Stimulated activated CD4-positive, alpha-beta T cell treated with anti-CD3 and anti-CD28 coated beads, Interleukin-12 subunit alpha, Interleukin-12 subunit beta, amount 100 ng/mL, for 4 hours (primary cell): ENCODE data around the gene SLC11A1.

Experiments
- DNase-seq: peaks from one replicate; pipeline ENCODE4 v3.0.0-alpha.2; 2020

The SLC11A1 gene

GRCh38 chr2:218367415-218368149 is 14.5 kb upstream of the SLC11A1 start:
- DNase-seq: peak; percentile 67

- DNase-seq: no peak
Observed at GRCh38 chr2:218368150-218368528, 13.9 kb upstream of the SLC11A1 start.

- no peak for DNase-seq
Observed at GRCh38 chr2:218368621-218369153, 13.4 kb upstream of the SLC11A1 start.

DNA sequence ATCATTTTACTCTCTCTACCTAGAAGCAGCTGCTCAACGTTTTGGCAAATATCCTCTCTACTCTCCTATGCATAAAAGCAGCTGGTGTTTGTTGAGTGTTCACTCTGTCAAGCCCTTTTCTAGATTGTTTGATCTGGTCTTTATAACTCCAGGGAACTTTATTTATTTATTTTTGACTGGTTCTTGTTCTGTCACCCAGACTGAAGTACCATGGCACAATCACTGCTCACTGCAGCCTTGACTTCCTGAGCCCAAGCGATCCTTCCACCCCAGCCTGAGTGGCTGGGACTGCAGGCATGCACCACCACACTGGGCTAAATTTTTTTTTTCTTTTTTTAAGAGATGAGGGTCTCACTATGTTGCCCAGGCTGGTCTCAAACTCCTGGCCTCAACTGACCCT is 12.7 kb upstream of the SLC11A1 start:
- DNase-seq: no peak

DNA sequence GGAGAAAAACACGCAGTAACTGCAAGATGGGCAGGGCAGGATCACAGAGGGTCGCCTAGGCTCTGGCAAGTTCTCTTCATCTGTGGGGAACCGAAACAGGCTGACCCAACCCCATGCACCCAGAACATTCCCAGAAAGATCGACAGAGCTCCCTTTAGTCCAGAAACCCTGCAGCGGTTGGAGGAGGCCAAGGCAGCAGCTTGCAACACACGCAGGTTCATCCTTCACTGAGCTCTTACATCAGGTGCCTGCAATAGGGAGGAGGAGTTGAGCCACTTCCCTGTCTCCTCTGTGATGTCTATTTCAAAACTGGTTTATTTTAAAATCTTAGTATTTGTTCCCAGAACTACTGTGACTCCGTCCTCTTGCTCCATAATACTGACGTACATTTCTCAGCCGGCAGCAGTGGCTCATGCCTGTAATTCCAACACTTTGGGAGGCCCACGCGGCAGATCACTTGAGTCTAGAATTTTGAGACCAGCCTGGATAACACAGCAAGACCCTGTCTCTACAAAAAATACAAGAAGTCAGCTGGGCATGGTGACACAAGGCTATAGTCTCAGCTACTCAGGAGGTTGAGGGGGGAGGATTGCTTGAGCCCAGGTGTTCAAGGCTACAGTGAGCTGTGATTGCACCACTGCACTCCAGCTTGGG is 11.5 kb upstream of the SLC11A1 start:
- DNase-seq: no peak

- no peak for DNase-seq
Observed at GRCh38 chr2:218371983-218372350, 10.1 kb upstream of the SLC11A1 start.

DNA sequence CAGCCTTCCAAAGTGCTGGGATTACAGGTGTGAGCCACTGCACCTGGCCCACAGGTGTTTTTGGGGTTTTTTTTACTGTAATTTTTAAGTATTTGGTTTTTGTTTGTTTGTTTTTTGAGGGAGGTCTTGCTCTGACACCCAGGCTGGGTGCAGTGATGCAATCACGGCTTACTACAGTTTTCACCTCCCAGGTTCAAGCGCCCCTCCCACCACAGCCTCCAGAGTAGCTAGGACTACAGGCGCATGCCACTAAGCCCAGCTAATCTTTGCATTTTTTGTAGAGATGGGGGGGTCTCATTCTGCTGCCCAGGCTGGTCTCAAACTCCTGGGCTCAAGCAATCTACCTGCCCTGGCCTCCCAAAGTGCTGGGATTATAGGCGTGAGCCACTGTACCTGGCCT is 7.3 kb upstream of the SLC11A1 start:
- DNase-seq: no peak

DNA sequence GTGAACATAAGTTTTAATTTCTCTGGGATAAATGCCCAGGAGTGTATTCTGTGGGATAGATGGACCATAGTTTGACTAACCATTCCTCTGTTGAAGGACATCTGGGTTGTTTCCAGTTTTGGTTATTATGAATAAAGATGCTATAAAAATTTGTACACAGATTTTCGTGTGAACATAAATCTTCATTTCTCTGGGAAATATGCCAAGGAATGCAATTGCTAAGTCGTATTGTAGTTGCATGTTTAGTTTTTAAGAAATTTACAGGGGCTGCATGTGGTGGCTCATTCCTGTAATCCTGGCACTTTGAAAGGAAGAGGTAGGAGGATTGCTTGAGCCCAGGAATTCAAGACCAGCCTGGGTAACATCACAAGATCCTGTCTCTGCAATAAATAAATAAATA is 6.9 kb upstream of the SLC11A1 start:
- no peak for DNase-seq

GRCh38 chr2:218378053-218378452 is 4.0 kb upstream of the SLC11A1 start:
- DNase-seq: no peak

DNA sequence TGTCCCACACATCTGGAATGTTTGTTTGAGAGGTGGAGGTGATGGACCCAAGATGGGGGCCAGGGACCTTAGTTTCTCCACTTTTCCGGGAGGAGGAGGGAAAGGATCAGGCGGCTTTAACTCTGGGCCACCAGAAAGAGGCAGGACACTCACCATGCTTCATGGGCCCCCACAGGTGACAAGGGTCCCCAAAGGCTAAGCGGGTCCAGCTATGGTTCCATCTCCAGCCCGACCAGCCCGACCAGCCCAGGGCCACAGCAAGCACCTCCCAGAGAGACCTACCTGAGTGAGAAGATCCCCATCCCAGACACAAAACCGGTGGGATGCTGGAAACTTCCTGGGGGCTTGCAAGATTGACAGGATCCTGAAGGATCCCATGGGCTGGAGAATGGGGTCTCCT is 712 bp downstream of the SLC11A1 start:
- no peak for DNase-seq

DNA sequence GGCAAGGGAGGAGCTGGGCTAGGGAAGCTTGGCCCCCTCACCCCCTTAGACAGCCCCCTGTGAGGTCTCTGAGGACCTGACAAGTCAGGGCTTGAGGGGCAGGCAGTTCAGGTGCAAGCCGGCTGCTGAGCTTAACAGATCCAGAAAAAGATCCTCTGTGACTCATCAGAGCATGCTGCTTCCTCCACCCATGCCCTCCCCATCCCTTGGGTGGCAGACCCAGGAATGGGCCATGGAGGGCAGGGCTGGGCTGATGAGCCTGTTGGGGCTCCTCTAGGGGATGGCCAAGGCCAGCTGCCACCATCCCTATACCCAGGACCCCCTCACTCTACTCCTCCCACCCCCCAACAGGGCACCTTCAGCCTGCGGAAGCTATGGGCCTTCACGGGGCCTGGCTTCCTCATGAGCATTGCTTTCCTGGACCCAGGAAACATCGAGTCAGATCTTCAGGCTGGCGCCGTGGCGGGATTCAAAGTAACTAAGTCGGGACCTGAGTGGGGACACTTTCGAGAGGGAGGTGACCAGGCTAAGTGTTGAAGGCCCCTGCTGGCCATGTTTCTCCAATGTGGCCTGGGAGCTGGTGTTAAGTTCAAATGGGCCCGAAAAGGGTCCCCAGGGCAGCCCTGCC is 1.9 kb downstream of the SLC11A1 start:
- no peak for DNase-seq

DNA sequence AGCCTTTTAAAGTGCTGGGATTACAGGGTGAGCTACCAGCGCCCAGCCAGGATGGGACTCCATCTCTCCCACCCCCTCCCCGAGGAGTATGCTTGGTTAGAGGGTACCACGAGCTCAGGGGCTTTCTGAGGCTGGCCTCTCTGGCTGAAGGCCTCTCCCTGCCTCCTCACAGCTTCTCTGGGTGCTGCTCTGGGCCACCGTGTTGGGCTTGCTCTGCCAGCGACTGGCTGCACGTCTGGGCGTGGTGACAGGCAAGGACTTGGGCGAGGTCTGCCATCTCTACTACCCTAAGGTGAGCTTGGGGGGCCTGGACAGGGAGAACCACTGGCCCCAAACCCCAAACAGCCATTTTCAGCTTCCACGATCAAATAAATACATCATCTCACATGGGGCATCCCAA is 2.9 kb downstream of the SLC11A1 start:
- no peak for DNase-seq

GRCh38 chr2:218386505-218387368 is 4.7 kb downstream of the SLC11A1 start:
- DNase-seq: no peak

- no peak for DNase-seq
Observed at GRCh38 chr2:218387369-218388194, 5.5 kb downstream of the SLC11A1 start.

- DNase-seq: no peak
Observed at GRCh38 chr2:218389333-218390150, 7.5 kb downstream of the SLC11A1 start.

- DNase-seq: no peak
Observed at GRCh38 chr2:218391202-218391601, 9.1 kb downstream of the SLC11A1 start.

GRCh38 chr2:218392459-218392858 is 10.4 kb downstream of the SLC11A1 start:
- no peak for DNase-seq

DNA sequence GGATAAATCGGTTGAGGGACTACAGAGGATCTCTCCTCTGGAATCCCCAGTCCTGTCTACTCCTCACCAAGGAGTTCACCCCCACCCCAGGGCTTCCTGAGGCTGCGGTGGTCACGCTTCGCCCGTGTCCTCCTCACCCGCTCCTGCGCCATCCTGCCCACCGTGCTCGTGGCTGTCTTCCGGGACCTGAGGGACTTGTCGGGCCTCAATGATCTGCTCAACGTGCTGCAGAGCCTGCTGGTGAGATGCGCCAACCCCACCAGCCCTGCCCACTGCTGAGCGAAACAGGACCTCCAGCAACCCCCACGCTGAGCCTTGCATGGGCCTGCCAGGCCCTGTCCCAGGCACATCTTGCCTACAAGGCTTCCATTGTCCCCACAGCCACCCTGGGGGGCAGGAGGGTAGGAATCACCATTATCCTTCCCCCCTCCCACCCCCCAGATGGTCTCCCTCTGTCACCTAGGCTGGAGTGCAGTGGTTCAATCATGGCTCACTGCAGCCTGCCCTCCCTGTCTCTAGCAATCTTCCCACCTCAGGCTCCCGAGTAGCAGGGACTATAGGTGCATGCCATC is 10.9 kb downstream of the SLC11A1 start:
- no peak for DNase-seq

DNA sequence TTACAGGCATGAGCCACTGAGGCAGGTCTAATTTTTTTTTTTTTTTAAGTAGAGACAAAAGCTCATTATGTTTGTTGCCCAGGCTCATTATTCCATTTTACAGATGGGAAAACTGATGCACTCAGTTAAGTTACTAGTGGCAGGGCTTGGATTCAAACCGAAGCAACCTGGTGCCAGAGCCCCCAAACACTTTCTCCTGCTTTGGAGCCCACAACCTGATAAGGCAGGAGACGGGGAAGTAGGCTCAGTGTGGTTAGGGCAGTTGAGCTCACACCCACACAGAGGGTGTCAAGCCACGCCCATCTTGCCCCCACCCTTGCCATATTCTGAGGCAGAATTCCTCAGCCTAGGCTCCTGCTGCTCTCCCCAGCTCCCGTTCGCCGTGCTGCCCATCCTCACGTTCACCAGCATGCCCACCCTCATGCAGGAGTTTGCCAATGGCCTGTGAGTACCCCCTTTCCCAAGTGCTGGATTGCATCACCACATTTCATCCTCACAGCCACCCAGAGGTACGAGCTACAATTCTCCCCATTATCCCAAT is 11.7 kb downstream of the SLC11A1 start:
- no peak for DNase-seq

DNA sequence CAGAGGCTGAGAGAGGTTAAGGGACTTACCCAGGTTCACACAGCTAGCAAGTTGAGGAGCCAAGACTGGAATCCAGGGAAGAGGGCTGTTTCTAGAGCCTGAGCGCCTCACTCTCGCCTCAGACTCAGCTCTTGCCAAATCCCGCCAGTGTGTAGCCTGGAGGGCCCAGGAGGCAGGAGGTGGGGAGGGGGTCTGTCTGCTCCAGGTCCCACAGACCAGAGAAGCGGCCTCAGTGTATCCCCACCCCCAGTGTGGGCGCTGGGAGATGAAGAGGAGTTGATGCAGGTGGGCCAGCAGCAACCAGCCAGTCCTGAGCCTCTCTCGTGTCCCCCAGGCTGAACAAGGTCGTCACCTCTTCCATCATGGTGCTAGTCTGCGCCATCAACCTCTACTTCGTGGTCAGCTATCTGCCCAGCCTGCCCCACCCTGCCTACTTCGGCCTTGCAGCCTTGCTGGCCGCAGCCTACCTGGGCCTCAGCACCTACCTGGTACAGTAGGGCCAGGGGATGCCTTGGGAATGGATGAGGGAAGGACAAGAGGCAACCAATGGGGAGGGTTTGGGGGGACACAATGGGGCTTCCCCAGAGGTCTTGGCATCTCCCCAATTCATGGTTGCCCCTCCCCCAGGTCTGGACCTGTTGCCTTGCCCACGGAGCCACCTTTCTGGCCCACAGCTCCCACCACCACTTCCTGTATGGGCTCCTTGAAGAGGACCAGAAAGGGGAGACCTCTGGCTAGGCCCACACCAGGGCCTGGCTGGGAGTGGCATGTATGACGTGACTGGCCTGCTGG is 12.4 kb downstream of the SLC11A1 start:
- no peak for DNase-seq
